Glutamatergic neuron (in vitro differentiated cells): ENCODE data around the gene VPS39. TPM values are rescaled to one million over a fixed set of nuclear protein-coding genes. Genes with fewer than 3 reads are reported as not detected.

Experiments used
- DNase-seq: peaks from one replicate; pipeline ENCODE4 v3.0.0; 2022
- H3K27ac Mint-ChIP-seq: one replicate; pipeline ENCODE4 v1.8.0; 2020; ENCODE audit warnings: mild to moderate bottlenecking, mixed read lengths, inconsistent platforms; ENCODE audit not compliant: unreplicated experiment
- H3K27me3 Mint-ChIP-seq: one replicate; pipeline ENCODE4 v1.8.0; 2020; ENCODE audit warnings: mild to moderate bottlenecking, moderate library complexity, mixed read lengths, inconsistent platforms; ENCODE audit not compliant: unreplicated experiment
- H3K36me3 Mint-ChIP-seq: one replicate; pipeline ENCODE4 v1.8.0; 2020; ENCODE audit warnings: mild to moderate bottlenecking, mixed read lengths, inconsistent platforms; ENCODE audit not compliant: unreplicated experiment
- H3K4me1 Mint-ChIP-seq: one replicate; pipeline ENCODE4 v1.8.0; 2020; ENCODE audit warnings: mild to moderate bottlenecking, low read depth, mixed read lengths, inconsistent platforms; ENCODE audit not compliant: unreplicated experiment
- H3K4me3 Mint-ChIP-seq: one replicate; pipeline ENCODE4 v1.8.0; 2020; ENCODE audit warnings: mild to moderate bottlenecking, mixed read lengths, inconsistent platforms; ENCODE audit not compliant: unreplicated experiment
- H3K9me3 Mint-ChIP-seq: one replicate; pipeline ENCODE4 v1.8.0; 2020; ENCODE audit warnings: mild to moderate bottlenecking, moderate library complexity, mixed read lengths, inconsistent platforms; ENCODE audit not compliant: unreplicated experiment
- total RNA-seq: library from RNA; stranded (reverse); fragmentation: NEBNext Ultra II Directional; extraction: Animal tissue kit (Norgen Biotek cat#: 25700); gene quantifications from one replicate; pipeline ENCODE4 v1.2.1, GENCODE V29; 2021; ENCODE audit not compliant: unreplicated experiment
- TF ChIP-seq, protein P1 (sequence below): fragments of 200-600 bp; sonication (generic); IDR thresholded peaks from one replicate; pipeline ENCODE4 v1.5.0; 2021; ENCODE audit not compliant: partially characterized antibody, unreplicated experiment

VPS39 gene
- total RNA-seq, 1 donor from 2014 or later: 94.4 TPM

DNA sequence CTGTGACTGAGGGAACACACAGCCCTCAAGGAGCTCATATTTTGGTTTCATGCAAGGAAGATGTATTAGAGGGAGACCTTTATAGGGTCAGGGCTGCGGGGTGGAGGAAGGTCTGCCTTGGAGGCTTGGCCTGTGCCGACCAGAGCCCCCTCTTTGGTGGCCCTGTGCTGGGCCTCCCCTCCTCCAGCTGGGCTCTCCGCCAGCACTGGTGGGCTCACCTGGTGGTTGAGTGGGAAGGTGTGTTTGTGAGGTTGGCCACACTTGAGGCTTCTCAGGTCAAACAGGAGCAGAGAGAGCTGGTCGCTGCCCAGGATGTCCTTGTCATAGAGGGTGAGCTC is 54.3 kb downstream of the VPS39 start:
- Mint-ChIP-seq H3K27ac (no peak overlapping the region), H3K27me3 (peaks cover 2% of the 10 kb centered on the region), H3K4me3 (no peak overlapping the region)

DNA sequence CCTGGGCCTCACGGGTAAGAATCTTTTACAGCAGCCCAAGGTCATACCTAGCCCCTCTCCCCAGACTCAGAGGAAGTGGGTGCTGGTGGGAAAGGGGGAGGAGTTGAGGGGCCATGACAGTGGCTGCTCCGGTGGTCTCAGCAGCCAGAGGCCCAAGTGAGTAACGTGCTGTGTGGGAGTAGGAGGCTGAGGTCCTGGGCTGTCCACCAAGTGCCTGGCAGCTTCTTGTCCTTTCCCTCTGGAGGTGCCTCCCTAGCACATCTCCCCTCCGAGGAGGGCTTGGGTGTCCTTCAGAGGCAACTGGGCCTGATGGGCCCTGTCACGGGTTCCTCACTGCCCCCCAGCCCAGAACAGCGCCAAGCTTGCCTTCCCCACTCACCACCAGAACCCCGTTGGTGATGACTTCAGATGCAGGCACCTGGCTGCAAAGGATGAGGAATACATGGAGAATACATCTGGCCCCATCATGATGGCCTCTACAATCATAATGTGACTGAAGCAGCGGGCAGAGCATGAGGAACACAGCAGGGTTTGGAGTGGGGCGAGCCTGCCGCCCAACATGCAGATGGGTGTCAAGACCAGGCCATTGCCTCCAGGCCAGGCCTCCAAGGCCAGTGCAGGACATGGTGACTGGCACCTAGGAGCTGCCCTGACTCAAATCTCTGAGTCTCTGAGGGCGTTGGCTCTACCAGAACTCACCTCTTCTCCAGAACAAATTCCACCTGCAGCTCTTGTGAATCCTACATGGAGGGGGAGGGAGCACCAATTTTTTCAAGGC is 55.0 kb downstream of the VPS39 start:
- peaks cover 3% of the 10 kb centered on the region for H3K9me3 Mint-ChIP-seq
- H3K4me3 Mint-ChIP-seq: no peak overlapping the region
- TF ChIP-seq, protein P1, sequence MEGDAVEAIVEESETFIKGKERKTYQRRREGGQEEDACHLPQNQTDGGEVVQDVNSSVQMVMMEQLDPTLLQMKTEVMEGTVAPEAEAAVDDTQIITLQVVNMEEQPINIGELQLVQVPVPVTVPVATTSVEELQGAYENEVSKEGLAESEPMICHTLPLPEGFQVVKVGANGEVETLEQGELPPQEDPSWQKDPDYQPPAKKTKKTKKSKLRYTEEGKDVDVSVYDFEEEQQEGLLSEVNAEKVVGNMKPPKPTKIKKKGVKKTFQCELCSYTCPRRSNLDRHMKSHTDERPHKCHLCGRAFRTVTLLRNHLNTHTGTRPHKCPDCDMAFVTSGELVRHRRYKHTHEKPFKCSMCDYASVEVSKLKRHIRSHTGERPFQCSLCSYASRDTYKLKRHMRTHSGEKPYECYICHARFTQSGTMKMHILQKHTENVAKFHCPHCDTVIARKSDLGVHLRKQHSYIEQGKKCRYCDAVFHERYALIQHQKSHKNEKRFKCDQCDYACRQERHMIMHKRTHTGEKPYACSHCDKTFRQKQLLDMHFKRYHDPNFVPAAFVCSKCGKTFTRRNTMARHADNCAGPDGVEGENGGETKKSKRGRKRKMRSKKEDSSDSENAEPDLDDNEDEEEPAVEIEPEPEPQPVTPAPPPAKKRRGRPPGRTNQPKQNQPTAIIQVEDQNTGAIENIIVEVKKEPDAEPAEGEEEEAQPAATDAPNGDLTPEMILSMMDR: no peak
- peaks cover 4% of the 10 kb centered on the region for H3K27me3 Mint-ChIP-seq
- no peak for DNase-seq
- H3K36me3 Mint-ChIP-seq: no peaks in the 10 kb centered on the region
- H3K27ac Mint-ChIP-seq: no peak overlapping the region
- no peaks in the 10 kb centered on the region for H3K4me1 Mint-ChIP-seq

More for the DNA sequence above, 54.3 kb downstream of the VPS39 start:
- TF ChIP-seq, protein P1: no peak
- H3K4me1 Mint-ChIP-seq: no peaks in the 10 kb centered on the region
- DNase-seq: no peak
- H3K9me3 Mint-ChIP-seq: peaks cover 3% of the 10 kb centered on the region
- H3K36me3 Mint-ChIP-seq: no peaks in the 10 kb centered on the region

DNA sequence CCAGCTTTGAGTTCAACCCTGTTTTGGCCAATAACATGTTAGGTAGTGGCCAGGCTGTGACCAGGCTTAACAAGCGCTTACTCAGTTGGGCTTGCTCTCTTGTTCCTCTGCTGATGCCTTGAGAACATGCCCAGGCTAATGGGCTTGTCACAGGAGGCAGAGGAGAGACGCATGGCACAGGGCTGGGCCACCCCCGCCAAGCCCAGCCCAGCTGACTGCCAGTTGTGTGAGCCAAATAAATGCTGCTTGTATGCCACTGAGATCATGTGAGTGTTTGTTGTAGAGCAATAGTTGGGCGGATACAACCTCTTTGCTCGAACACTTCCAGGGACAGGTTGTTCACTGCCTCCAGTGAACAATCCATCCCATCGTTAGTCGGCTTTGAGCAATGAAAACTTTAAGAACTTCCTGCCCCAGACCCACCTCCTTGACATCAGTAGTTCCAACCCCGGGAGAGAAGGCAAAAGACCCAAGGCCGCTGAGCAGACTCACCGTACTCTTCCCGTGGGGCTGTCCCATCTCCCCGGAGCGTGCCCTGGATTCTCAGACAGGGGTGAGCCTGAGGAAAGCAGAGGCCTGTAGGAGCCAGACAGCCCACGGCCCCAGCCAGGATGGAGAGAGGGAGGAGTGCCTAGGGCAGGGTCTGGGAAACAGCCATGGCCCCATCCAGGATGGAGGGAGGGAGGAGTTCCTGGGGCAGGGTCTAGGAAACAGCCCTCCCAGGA is 55.7 kb downstream of the VPS39 start:
- H3K36me3 Mint-ChIP-seq: no peaks in the 10 kb centered on the region
- H3K27me3 Mint-ChIP-seq: peaks cover 6% of the 10 kb centered on the region
- H3K4me3 Mint-ChIP-seq: no peak overlapping the region
- no peaks in the 10 kb centered on the region for H3K4me1 Mint-ChIP-seq
- peaks cover 2% of the 10 kb centered on the region for H3K9me3 Mint-ChIP-seq
- TF ChIP-seq, protein P1: no peak
- no peak overlapping the region for H3K27ac Mint-ChIP-seq
- DNase-seq: no peak

DNA sequence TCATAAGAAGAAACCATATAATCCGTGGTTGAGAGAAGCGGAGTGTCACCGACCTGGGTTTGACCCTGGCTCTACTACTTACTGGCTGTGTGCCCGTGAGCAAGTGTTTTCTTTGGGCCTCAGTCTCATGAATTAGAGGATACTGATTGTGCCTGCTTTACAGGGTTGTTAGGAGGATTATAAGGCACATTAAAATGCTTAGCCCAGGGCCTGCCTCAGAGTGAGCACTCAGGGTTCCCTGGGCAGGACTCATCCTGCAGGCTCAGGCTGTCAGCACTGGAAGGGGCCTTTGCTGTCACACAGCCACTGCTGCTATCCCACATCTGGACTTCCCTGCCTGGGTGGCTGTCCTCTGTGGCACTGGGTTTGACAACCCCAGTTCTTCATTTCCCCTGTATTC is 56.4 kb downstream of the VPS39 start:
- Mint-ChIP-seq H3K4me3 (no peak overlapping the region), H3K27ac (no peak overlapping the region), H3K36me3 (no peaks in the 10 kb centered on the region), H3K27me3 (peaks cover 6% of the 10 kb centered on the region), H3K9me3 (peaks cover 2% of the 10 kb centered on the region), H3K4me1 (no peaks in the 10 kb centered on the region)
- no peak for DNase-seq
- TF ChIP-seq, protein P1: no peak

DNA sequence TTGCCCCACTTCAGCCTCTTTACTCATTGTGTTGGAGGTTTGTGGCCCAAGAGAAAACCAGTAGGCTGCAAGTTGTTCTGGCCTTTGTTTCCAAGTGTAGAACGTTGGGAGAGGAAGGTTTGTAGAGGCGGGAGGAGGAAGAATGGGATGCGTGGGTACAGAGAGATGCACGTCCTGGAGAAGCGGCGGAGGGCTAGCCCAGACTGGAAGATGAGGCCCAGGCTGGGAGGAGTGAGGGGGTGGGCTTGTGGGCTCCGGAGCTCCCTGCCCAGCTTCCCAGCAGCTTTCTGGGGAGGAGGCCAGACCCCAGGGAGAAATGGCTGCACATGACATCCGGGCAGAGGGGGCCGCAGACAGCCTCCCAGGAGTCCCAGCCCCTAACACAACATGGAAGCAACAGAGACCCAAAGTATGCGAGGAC is 57.0 kb downstream of the VPS39 start:
- TF ChIP-seq, protein P1: no peak
- Mint-ChIP-seq H3K36me3 (no peaks in the 10 kb centered on the region), H3K4me1 (no peaks in the 10 kb centered on the region), H3K9me3 (peaks cover 2% of the 10 kb centered on the region), H3K27ac (no peak overlapping the region), H3K4me3 (no peak overlapping the region), H3K27me3 (peaks cover 6% of the 10 kb centered on the region)
- no peak for DNase-seq
